A673 (cell line): Measurements from ENCODE around the gene OVAAL. TPM values are rescaled to one million over a fixed set of nuclear protein-coding genes. Genes with fewer than 3 reads are reported as not detected.

Experiments
- BruUV-seq: library from RNA; stranded (reverse); fragments of 400-500 nt; replicated peaks from 2 replicates; lab custom pipeline; 2021; lab: Mats Ljungman, UMichigan
- CTCF ChIA-PET: fragments of 300-600 bp; sonication (Branson Sonifier 250); formaldehyde crosslinking; loops from one replicate; lab custom pipeline; 2022; ENCODE audit warnings: antibody characterized with exemption; lab: Charles Lee
- POLR2A ChIA-PET: fragments of 300-600 bp; sonication (Branson Sonifier 250); formaldehyde crosslinking; loops from one replicate; lab custom pipeline; 2022; ENCODE audit warnings: antibody characterized with exemption; ENCODE audit not compliant: low non-redundant PET; lab: Charles Lee
- DNase-seq: peaks from one replicate; pipeline ENCODE4 v3.0.0-alpha.2; 2015; ENCODE audit warnings: low spot score
- H3K27ac ChIP-seq: fragments of 200-600 bp; sonication (generic); 2 replicates; pipeline ENCODE4 v1.5.1; 2016; ENCODE audit warnings: mixed run types, low read depth, mild to moderate bottlenecking, mixed read lengths, antibody characterized with exemption, low read length; ENCODE audit not compliant: poor library complexity, severe bottlenecking
- H3K27me3 ChIP-seq: fragments of 200-600 bp; sonication (generic); replicated peaks from 2 replicates; pipeline ENCODE4 v1.6.1; 2017; ENCODE audit warnings: mixed run types, low read depth, mild to moderate bottlenecking, mixed read lengths, antibody characterized with exemption, low read length; ENCODE audit not compliant: insufficient read depth, poor library complexity
- H3K36me3 ChIP-seq: fragments of 200-600 bp; sonication (generic); 2 replicates; pipeline ENCODE4 v1.6.1; 2016; ENCODE audit warnings: mixed run types, mild to moderate bottlenecking, mixed read lengths, antibody characterized with exemption, low read length; ENCODE audit not compliant: insufficient read depth, poor library complexity, severe bottlenecking
- H3K4me1 ChIP-seq: fragments of 200-600 bp; sonication (generic); 2 replicates; pipeline ENCODE4 v1.6.1; 2017; ENCODE audit warnings: mixed run types, mild to moderate bottlenecking, mixed read lengths, antibody characterized with exemption, low read length; ENCODE audit not compliant: insufficient read depth, poor library complexity, severe bottlenecking
- H3K4me3 ChIP-seq: fragments of 200-600 bp; sonication (generic); 2 replicates; pipeline ENCODE4 v1.5.1; 2016; ENCODE audit warnings: low read depth, mixed run types, mild to moderate bottlenecking, mixed read lengths, low read length; ENCODE audit not compliant: poor library complexity, severe bottlenecking
- H3K9me3 ChIP-seq: fragments of 200-600 bp; sonication (generic); 2 replicates; pipeline ENCODE4 v1.6.1; 2016; ENCODE audit warnings: mixed run types, low read depth, mild to moderate bottlenecking, mixed read lengths, antibody characterized with exemption, low read length; ENCODE audit not compliant: poor library complexity, severe bottlenecking
- CTCF ChIP-seq: fragments of 300-800, 200-600 bp; sonication (generic); conservative IDR thresholded peaks from 2 replicates; pipeline ENCODE4 v1.5.1; 2017; ENCODE audit warnings: low read depth, mild to moderate bottlenecking, antibody characterized with exemption, low read length, moderate library complexity, mixed read lengths
- EZH2 ChIP-seq: fragments of 200-600 bp; sonication (generic); IDR thresholded peaks from 2 replicates; pipeline ENCODE4 v1.6.1; 2017; ENCODE audit warnings: borderline replicate concordance, low read depth, mild to moderate bottlenecking, mixed read lengths, antibody characterized with exemption, low read length; ENCODE audit not compliant: poor library complexity, severe bottlenecking
- intact Hi-C: fragments of 100-400 bp; cut with micrococcal nuclease; formaldehyde crosslinking; loops from one replicate; pipeline ENCODE4 v1.10.0; 2022; ENCODE audit not compliant: unreplicated experiment
- total RNA-seq: library from RNA; stranded (reverse); gene quantifications from 2 replicates; pipeline ENCODE4 v1.2.3, GENCODE V29; 2021

The OVAAL gene
- total RNA-seq, 1 experiment from 2014 or later: not detected

GRCh38 chr1:180542113-180542837 is 16.5 kb upstream of the OVAAL start:
- intact Hi-C loops: no loop called here
- no peaks in the 10 kb centered on the region for H3K36me3 ChIP-seq
- TF ChIP-seq CTCF (no peak), EZH2 (no peak)
- CTCF ChIA-PET: no interaction called here
- DNase-seq: no peak
- no peaks in the 10 kb centered on the region for H3K9me3 ChIP-seq
- BruUV-seq: no TSS peak
- POLR2A ChIA-PET: no interaction called here
- H3K27me3 ChIP-seq: no peaks in the 10 kb centered on the region
- H3K4me3 ChIP-seq: no peak overlapping the region
- no peaks in the 10 kb centered on the region for H3K4me1 ChIP-seq
- no peak overlapping the region for H3K27ac ChIP-seq

- Histone ChIP-seq H3K36me3 (no peaks in the 10 kb centered on the region), H3K9me3 (no peaks in the 10 kb centered on the region), H3K4me3 (no peak overlapping the region), H3K27me3 (no peaks in the 10 kb centered on the region), H3K27ac (no peak overlapping the region), H3K4me1 (no peaks in the 10 kb centered on the region)
- BruUV-seq: no TSS peak
- no peak for DNase-seq
- intact Hi-C loops: no loop called here
- ChIA-PET CTCF (no interaction called here), POLR2A (no interaction called here)
- no peak for TF ChIP-seq EZH2
- no peak for TF ChIP-seq CTCF
Observed at GRCh38 chr1:180542838-180543145, 16.0 kb upstream of the OVAAL start.

GRCh38 chr1:180544050-180544449 is 14.7 kb upstream of the OVAAL start:
- H3K4me3 ChIP-seq: no peak overlapping the region
- BruUV-seq: no TSS peak
- no peak for TF ChIP-seq CTCF
- TF ChIP-seq EZH2: no peak
- H3K9me3 ChIP-seq: no peaks in the 10 kb centered on the region
- no peak overlapping the region for H3K27ac ChIP-seq
- intact Hi-C loops: no loop called here
- no peaks in the 10 kb centered on the region for H3K36me3 ChIP-seq
- ChIA-PET CTCF (no interaction called here), POLR2A (no interaction called here)
- H3K4me1 ChIP-seq: no peaks in the 10 kb centered on the region
- no peaks in the 10 kb centered on the region for H3K27me3 ChIP-seq
- no peak for DNase-seq
